GM12873 (cell line): ENCODE measurements around the gene ACOT7.

Experiments used
- CTCF ChIP-seq: IDR thresholded peaks from 2 replicates; pipeline ENCODE4 v1.5.1; 2012; ENCODE audit warnings: low read depth, mild to moderate bottlenecking, moderate library complexity, low read length, control low read depth; ENCODE audit not compliant: insufficient read depth; ENCODE audit errors: missing control alignments

Gene ACOT7

DNA sequence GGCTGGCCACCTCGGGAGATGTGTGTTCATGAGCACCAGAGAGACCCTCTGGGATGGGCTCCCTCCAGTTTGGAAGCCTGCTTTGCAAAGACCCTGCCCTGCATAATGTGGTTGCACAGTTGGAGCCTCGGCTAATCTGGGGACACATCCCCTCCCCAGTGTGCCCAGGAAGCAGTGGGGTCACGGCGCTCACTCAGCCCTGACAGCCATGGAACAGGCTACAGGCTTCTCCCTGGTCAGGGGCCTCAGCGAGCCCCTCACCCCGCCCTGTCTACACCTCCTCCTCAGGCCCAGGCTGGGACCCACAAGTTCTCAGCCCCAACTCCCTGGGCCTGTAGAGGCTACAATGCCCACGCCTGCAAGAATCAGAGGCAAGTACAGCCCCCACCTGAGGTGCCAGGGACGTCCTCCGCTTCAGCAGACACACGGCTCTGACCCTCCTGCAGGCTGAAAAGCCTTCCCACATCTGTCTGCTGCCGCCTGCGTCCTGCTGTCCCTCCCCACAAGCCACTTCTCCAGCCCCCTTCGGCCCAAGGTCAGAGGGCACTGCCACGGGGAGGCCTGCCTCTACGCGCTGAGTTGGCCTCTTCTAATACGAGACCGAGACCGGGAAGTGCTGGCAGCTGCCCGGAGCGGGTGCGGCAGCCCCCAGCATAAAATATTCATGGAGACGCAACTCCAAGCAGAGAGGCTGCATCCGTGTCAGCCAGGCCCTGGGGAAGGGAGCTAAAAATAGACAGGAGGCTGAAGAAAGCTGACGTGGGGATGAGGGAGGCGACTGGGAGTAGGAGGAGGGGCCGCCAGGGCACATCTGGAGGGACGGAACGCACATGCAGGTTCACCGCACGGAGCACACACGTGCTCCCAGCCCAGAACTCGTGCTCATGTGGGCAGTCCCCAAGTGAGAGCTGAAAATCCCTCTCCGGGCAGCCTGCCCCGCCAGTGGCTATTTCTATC is 117.5 kb downstream of the ACOT7 start:
- TF ChIP-seq CTCF, result no peak

DNA sequence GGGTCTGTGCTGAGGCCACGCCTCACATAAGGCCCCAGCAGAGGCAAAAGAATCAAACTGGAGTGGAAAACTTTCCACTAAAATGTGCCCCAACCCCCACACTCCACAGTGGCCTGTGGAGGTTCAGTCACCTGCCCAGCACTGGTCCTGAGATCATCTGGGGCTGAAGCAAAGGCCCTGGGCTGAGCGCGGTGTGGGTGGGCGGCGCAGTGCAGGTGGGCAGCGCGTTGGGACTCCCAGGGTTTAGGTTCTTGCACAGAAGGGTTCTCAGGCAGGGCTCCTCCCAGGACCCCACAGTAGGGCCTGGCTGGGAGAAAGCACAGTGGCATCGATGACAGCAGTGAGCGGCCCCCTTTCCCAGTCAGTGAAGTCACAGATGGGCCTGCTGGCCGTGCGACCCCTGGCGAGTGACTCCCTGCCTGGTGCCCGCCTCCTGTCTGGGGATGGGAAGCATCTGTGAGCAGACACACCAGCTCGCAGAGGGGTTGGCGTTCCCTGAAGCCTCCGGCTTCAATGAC is 118.9 kb downstream of the ACOT7 start:
- no peak for TF ChIP-seq CTCF

DNA sequence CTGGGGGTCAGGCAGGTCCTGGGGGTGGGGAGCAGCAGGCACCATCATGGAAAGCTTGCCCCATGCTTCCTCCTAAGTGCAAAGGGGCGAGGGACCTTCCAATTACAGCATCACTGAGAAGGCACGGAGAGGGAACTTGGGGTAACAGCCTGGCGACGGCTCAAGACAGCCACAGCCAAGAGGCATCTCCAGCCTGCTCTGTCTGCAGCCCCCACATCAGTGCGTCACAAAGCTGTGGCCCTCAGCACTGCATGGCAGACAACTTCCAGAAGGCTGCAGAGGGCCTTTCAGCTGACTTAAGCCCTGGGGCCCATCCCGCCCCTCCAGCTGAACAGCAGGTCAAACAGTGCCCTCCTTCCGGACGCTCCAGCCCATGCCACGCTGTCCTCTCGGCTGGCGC is 119.5 kb downstream of the ACOT7 start:
- TF ChIP-seq CTCF, result no peak

DNA sequence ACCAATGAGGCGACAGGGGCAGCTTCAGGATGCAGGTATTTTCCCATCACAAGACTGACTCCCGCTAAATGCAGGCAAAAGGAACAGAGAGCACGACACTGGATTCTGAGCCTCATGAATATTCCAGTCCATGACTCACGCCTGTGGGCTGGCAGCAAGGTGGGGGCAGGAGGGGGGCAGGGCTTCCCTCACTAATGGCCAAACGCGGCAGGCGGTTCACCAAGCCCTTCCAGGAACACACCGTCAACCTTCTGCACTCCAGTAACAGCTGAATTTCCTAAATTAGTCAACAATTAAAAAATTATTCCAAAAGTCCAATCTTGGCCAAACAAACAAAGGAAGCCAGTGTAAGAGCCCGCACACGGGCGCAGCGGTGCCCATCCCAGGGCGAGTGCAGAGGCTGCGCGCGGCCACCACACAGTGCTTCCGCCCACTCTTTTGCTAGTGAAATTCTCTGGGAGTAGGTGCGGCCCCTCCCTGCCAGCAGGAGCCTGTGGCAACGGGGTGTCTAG is 120.1 kb downstream of the ACOT7 start:
- no peak for TF ChIP-seq CTCF

DNA sequence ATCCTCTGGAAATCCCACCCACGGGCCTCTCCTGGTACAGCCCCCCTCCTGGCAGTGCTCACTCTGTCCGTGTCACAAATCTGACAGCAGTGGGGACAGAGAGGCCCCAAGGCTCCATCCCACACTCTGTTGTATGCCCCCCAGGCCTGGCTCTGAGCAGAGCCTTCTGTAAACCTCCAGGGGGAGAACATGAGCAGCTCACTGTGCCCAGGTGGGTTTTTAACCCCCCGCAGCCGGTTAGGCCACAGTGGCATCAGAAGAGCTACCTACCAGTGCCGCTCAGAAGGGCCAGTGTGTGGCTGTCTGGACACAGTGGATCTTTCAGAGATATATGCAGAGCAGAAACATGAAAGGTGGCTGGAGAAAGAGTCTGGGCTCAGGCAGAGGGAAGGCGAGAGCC is 120.7 kb downstream of the ACOT7 start:
- no peak for TF ChIP-seq CTCF

GRCh38 chr1:6272452-6272851 is 121.1 kb downstream of the ACOT7 start:
- TF ChIP-seq CTCF, result no peak

- no peak for TF ChIP-seq CTCF
Observed at GRCh38 chr1:6271554-6271953, 122.0 kb downstream of the ACOT7 start.
